ENCODE results near the gene GXYLT2.

- TF ChIP-seq CTCF (IDR thresholded peaks at IDR 0.05): no peak
- no peak for TF ChIP-seq POLR2A (IDR thresholded peaks at IDR 0.05)
Measured at GRCh38 chr3:72950372-72950771, 62.5 kb downstream of the GXYLT2 start.

Measured in lower leg skin (tissue), 3 donors.